Breast epithelium (tissue), 4 donors: ENCODE measurements around the gene OR51M1. TPM values are rescaled to one million over a fixed set of nuclear protein-coding genes. Genes with fewer than 3 reads are reported as not detected.
"Not testable (repeated sequence)": the region's sequence is repeated elsewhere in the genome, so short reads cannot be mapped to it uniquely, and the experiment has no call there.

Source experiments
- DNase-seq, 2 donors: peaks; one replicate each; pipeline ENCODE4 v3.0.0-alpha.2; 2019; ENCODE audit warnings: low spot score in 2 of 2
- H3K27ac ChIP-seq, 2 donors: fragments of 200-600 bp; sonication (generic) in 1 of 2; one replicate each; pipeline ENCODE4 v1.5.1; 2016 to 2019; ENCODE audit warnings: mild to moderate bottlenecking in 1 of 2
- H3K27me3 ChIP-seq, 2 donors: fragments of 200-600 bp; sonication (generic) in 1 of 2; one replicate each; pipeline versions ENCODE4 v1.5.1 to v1.6.0; 2017 to 2019; ENCODE audit warnings: control low read depth in 1 of 2, mild to moderate bottlenecking in 1 of 2
- H3K36me3 ChIP-seq: fragments of 200-600 bp; one replicate; pipeline ENCODE4 v1.5.1; 2019
- H3K4me1 ChIP-seq, 2 donors: fragments of 200-600 bp; sonication (generic); one replicate each; pipeline ENCODE4 v1.5.1; 2016 to 2019; ENCODE audit warnings: control low read depth in 1 of 2
- H3K4me3 ChIP-seq, 3 donors: fragments of 200-600 bp; sonication (generic); 1 replicate in 2 of 3; 2 replicates in 1 of 3; pipeline ENCODE4 v1.5.1; 2016 to 2019; ENCODE audit warnings: mild to moderate bottlenecking in 3 of 3, moderate library complexity in 2 of 3
- H3K9me3 ChIP-seq, 2 donors: fragments of 200-600 bp; sonication (generic) in 1 of 2; one replicate each; pipeline ENCODE4 v1.5.1; 2016 to 2019; ENCODE audit warnings: control low read depth in 1 of 2
- CTCF ChIP-seq, 3 donors: fragments of 450-650 bp; IDR thresholded peaks; one replicate each; pipeline ENCODE4 v1.5.1; 2016 to 2017; ENCODE audit warnings: antibody characterized with exemption in 3 of 3, mild to moderate bottlenecking in 3 of 3, moderate library complexity in 3 of 3
- POLR2A ChIP-seq: fragments of 450-650 bp; IDR thresholded peaks from one replicate; pipeline ENCODE4 v1.6.1; 2016; ENCODE audit warnings: antibody characterized with exemption, mild to moderate bottlenecking, moderate library complexity
- POLR2AphosphoS5 ChIP-seq, 3 donors: sonication (generic); formaldehyde crosslinking; IDR thresholded peaks; one replicate each; pipeline ENCODE4 v1.6.1; 2017; ENCODE audit warnings: antibody characterized with exemption in 3 of 3
- intact Hi-C: fragments of 100-400 bp; cut with DNase I; formaldehyde crosslinking; loops from one replicate; pipeline ENCODE4 v1.15.1; 2023; ENCODE audit warnings: low total_unique reads
- total RNA-seq, 3 donors: library from RNA; depleted of rRNA; stranded (reverse); fragments of >200 nt; gene quantifications; one replicate each; pipeline ENCODE4 v1.1.0, GENCODE V29; 2016

OR51M1 gene
- total RNA-seq, 3 donors from 2014 or later = not detected

- Histone ChIP-seq H3K4me3 (no peak overlapping the region), H3K9me3 (no peaks in the 10 kb centered on the region), H3K27me3 (no peaks in the 10 kb centered on the region), H3K4me1 (no peaks in the 10 kb centered on the region), H3K36me3 (no peaks in the 10 kb centered on the region), H3K27ac (no peak overlapping the region)
- no peak for DNase-seq
- TF ChIP-seq CTCF (IDR thresholded peaks at IDR 0.05) (no peak), POLR2AphosphoS5 (IDR thresholded peaks at IDR 0.05) (no peak), POLR2A (no peak)
- intact Hi-C loops = no loop called here
Measured at GRCh38 chr11:5362017-5362625, 21.5 kb upstream of the OR51M1 start.

GRCh38 chr11:5363679-5364078 lies 19.9 kb upstream of the OR51M1 start:
- intact Hi-C loops = no loop called here
- TF ChIP-seq POLR2A = no peak
- TF ChIP-seq CTCF (IDR thresholded peaks at IDR 0.05) = no peak
- no peak for TF ChIP-seq POLR2AphosphoS5 (IDR thresholded peaks at IDR 0.05)
- DNase-seq = no peak
- no peaks in the 10 kb centered on the region for H3K36me3 ChIP-seq
- H3K9me3 ChIP-seq = no peaks in the 10 kb centered on the region
- H3K27me3 ChIP-seq = no peaks in the 10 kb centered on the region
- no peak overlapping the region for H3K4me3 ChIP-seq
- H3K27ac ChIP-seq = no peak overlapping the region
- H3K4me1 ChIP-seq = no peaks in the 10 kb centered on the region

- H3K36me3 ChIP-seq = no peaks in the 10 kb centered on the region
- no peaks in the 10 kb centered on the region for H3K9me3 ChIP-seq
- H3K4me3 ChIP-seq = no peak overlapping the region
- H3K27me3 ChIP-seq = no peaks in the 10 kb centered on the region
- intact Hi-C loops = no loop called here
- TF ChIP-seq POLR2AphosphoS5 (IDR thresholded peaks at IDR 0.05) (no peak), POLR2A (no peak), CTCF (IDR thresholded peaks at IDR 0.05) (no peak)
- no peaks in the 10 kb centered on the region for H3K4me1 ChIP-seq
- DNase-seq = no peak
- H3K27ac ChIP-seq = no peak overlapping the region
Measured at GRCh38 chr11:5364214-5364613, 19.4 kb upstream of the OR51M1 start.

- H3K4me1 ChIP-seq, intact Hi-C loops, DNase-seq, H3K9me3 ChIP-seq, H3K36me3 ChIP-seq, H3K27ac ChIP-seq, H3K27me3 ChIP-seq, H3K4me3 ChIP-seq: not testable (repeated sequence)
Measured at GRCh38 chr11:5366365-5366764, 17.2 kb upstream of the OR51M1 start.

DNA sequence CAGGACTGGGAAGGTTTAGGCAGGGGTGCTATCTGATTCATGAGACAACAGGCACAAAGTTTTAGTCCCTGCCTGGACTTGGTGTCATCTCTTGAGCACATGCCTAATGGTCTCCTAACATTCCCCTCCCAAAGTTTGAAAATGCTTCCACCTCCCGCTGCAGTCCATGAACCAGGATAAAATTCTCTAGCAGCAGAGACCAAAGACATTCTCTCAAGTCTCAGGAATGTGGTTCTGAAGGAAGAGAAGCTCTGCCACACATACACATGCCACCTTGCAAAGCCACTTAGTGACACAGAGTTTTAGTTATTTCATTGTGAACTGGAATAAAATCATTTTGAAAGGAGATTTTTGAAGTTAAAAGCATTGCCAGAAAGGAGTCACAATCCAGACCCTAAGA lies 16.8 kb upstream of the OR51M1 start:
- no peaks in the 10 kb centered on the region for H3K9me3 ChIP-seq
- no peaks in the 10 kb centered on the region for H3K36me3 ChIP-seq
- no peaks in the 10 kb centered on the region for H3K4me1 ChIP-seq
- H3K27me3 ChIP-seq = no peaks in the 10 kb centered on the region
- no peak for DNase-seq
- no peak overlapping the region for H3K27ac ChIP-seq
- no peak for TF ChIP-seq POLR2A
- TF ChIP-seq POLR2AphosphoS5 (IDR thresholded peaks at IDR 0.05) = no peak
- TF ChIP-seq CTCF (IDR thresholded peaks at IDR 0.05) = no peak
- H3K4me3 ChIP-seq = no peak overlapping the region
- intact Hi-C loops = no loop called here
